Astrocyte of the cerebellum (primary cell): ENCODE data around the gene PTPRZ1.

Experiments used
- DNase-seq: peaks from one replicate; pipeline ENCODE4 v3.0.0-alpha.2; 2011; ENCODE audit warnings: low read depth
- H3K4me3 ChIP-seq: 2 replicates; pipeline ENCODE4 v1.5.1; 2011; ENCODE audit warnings: mild to moderate bottlenecking, low read depth, low read length, moderate library complexity
- in situ Hi-C: cut with HindIII; loops from 2 replicates; pipeline ENCODE4 v1.10.0; 2017; ENCODE audit warnings: low sequenced_read_pairs
- TF ChIP-seq, protein P1 (sequence below): IDR thresholded peaks from 2 replicates; pipeline ENCODE4 v1.5.1; 2012; ENCODE audit warnings: low read length, low read depth, moderate library complexity, mild to moderate bottlenecking; ENCODE audit errors: missing control alignments

Gene PTPRZ1

DNA sequence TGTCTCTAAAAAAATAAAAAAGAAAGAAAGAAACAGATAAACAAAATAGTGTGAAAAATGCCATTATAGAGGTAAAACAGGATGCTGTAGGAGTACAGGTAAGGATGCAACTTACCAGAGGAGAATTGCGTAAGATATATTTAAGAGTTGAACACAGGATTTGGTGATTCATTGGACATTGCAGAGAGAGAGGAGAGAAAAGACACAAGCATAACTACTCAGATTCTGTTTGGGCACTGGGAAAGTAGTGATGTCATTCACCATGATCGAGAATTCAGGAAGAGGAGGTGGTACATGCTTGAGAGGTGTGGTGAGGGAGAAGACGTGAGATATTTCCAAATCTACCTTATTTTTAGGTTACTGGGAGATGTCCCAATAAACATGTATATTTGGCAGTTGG, 173.4 kb downstream of the PTPRZ1 start:
- DNase-seq = no peak
- in situ Hi-C loops = no loop called here
- H3K4me3 ChIP-seq = no peak overlapping the region
- TF ChIP-seq, protein P1, sequence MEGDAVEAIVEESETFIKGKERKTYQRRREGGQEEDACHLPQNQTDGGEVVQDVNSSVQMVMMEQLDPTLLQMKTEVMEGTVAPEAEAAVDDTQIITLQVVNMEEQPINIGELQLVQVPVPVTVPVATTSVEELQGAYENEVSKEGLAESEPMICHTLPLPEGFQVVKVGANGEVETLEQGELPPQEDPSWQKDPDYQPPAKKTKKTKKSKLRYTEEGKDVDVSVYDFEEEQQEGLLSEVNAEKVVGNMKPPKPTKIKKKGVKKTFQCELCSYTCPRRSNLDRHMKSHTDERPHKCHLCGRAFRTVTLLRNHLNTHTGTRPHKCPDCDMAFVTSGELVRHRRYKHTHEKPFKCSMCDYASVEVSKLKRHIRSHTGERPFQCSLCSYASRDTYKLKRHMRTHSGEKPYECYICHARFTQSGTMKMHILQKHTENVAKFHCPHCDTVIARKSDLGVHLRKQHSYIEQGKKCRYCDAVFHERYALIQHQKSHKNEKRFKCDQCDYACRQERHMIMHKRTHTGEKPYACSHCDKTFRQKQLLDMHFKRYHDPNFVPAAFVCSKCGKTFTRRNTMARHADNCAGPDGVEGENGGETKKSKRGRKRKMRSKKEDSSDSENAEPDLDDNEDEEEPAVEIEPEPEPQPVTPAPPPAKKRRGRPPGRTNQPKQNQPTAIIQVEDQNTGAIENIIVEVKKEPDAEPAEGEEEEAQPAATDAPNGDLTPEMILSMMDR = no peak

DNA sequence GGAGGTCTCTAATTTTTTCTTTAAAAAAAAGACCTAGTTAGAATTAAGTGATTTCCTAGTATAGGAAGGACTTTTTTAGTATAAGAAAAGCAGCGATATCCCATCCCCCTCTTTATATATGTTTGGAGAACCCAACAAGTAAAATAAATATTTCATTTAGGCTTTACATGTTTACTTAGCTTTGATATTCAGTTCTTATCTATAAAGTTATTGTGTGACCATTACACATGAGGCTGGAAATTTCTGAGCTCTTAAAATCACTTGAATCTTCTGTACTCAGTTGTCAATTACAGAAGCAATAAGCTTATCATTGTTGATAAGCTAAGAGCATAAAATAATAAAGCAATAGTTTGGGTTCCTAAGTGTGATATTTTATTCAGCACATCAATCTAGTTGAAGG, 181.4 kb downstream of the PTPRZ1 start:
- TF ChIP-seq, protein P1 = no peak
- in situ Hi-C loops = no loop called here
- no peak overlapping the region for H3K4me3 ChIP-seq
- no peak for DNase-seq

DNA sequence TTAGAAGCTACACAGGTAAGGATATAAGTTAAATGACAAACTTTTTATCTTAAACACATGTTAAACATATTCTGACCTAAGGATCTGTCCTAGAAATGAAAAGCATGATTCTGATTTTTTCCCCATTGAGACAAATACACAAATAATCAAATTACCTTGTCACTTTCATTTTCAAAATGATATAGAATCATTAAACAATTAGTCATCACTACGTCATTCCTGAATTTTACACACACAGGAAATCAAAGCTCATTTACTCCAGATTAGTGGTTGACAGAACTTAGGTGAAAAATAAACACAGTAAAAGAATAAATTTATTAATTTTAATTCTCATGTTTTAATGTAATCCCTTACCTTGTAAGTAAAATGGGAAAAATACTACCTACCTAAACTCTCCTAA, 182.1 kb downstream of the PTPRZ1 start:
- TF ChIP-seq, protein P1 = no peak
- in situ Hi-C loops = no loop called here
- no peak overlapping the region for H3K4me3 ChIP-seq
- no peak for DNase-seq

DNA sequence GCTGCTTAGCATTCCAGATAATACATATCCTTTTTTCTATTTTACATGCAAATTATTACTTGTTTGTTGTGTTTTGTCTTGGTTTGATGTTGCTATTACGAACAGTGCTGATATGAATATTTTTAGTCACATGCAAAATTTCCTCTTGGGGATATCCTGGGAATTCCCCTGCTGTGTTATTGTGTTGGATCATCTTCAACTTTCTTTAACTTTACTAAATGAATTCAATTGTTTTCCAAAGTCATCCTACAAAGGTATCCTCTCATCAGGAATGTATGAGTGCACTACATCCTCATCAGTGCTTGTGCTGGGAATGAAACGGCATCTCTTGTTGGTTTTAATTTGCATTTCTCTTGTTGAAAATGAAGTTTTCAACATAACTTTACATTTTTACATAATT, 184.0 kb downstream of the PTPRZ1 start:
- in situ Hi-C loops = no loop called here
- DNase-seq = no peak
- TF ChIP-seq, protein P1 = no peak

DNA sequence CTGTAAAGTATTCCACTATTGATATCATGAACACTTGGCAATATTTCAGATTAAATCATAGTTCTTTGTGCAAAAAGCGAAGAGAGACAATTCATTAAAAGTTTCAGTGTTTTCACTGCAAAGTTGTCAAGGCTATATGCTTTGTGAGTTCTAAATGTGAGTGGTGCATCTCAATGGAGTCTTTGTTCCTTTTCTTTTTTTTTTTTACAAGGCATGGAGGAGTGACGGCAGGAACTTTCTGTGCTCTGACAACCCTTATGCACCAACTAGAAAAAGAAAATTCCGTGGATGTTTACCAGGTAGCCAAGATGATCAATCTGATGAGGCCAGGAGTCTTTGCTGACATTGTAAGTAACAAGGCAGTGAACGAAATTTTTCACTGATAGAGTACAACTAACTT, 186.6 kb downstream of the PTPRZ1 start:
- in situ Hi-C loops = no loop called here
- DNase-seq = no peak
- TF ChIP-seq, protein P1 = no peak
- H3K4me3 ChIP-seq = no peak overlapping the region

More for the DNA sequence above, 184.0 kb downstream of the PTPRZ1 start:
- no peak overlapping the region for H3K4me3 ChIP-seq

DNA sequence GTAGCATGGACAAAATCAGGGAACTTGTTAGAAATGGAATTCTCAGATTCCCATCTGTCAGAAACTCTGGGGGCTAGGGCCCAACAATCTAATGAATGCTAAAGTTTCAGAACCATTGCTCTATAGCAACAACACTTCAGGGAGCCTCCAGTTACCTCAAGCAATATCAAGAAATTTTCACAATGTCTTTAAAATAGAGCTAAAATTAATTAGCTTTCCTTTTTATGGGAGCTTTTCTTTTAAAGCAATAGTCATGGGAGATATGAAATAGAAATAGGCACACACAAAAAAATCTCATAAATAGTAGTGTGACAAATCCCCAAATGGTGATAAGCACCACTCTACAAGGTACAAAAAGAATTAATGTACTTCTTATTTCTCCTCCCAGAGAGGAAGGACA, 190.2 kb downstream of the PTPRZ1 start:
- no peak overlapping the region for H3K4me3 ChIP-seq
- no peak for DNase-seq
- in situ Hi-C loops = no loop called here
- TF ChIP-seq, protein P1 = no peak

DNA sequence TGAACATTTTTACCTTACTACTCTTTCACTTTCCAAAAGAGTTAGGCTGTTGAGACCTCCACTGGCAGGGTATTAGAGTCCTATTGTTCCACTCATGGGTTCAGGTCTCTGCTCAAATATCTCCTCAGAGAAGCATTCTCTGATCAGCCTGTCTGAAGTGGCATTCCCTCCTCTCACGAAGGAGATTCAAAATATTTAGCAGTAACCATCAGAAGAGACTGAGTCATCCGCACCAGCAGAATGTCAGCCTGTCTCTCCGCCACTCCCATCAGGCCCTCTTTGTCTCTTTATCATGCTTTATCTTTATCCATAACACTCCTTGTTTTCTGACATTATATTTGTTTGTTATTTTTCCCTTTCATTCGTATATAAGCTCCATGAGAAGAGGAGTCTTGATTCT, 192.0 kb downstream of the PTPRZ1 start:
- TF ChIP-seq, protein P1 = no peak
- H3K4me3 ChIP-seq = no peak overlapping the region
- DNase-seq = no peak
- in situ Hi-C loops = no loop called here
